CD4-positive, alpha-beta T cell treated with Interleukin-10 for 1 hour (primary cell): ENCODE results near the gene PAK1.

Experiments used
- DNase-seq: peaks from one replicate; pipeline ENCODE4 v3.0.0-alpha.2; 2020

The PAK1 gene

DNA sequence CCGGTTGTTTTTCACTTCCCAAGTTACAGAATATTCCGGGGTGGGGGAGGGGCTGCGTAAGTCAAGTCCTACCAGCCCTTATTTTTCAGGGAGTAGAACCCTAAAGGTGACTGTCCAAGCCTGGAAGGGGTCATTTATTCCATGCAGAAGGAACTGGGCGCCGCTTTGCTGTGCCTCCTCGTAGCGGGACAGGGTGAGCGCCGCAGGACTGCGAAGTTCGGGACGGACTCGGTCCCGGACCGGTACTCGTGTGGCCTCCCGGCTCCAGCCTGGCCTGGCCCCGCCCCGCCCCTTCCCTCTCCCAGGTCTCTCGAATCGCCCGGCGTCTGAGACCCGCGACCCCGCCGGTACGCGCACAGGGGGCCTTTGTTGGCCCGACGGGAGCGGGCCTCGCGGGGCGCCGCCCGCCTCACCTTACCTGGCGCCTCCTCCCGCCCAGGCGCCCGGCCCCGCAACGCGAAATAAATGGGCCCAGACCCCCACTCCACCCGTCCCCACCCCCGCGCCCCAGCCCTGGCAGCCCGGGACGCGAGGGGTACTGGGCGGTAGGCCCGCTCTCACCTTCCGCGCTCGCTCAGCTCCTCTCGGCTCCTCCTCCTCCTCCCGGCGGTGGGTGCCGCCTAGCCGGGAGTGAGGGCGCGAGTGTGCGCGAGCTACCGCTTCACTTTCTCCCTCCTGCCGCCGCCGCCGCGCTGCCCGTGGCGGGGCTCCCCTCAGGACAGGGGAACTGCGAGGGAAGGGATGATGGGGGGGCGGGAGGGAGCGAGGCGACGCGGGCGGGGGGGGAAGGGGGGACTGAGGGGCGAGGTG, 698 bp downstream of the PAK1 start:
- DNase-seq = peak; percentile 53

DNA sequence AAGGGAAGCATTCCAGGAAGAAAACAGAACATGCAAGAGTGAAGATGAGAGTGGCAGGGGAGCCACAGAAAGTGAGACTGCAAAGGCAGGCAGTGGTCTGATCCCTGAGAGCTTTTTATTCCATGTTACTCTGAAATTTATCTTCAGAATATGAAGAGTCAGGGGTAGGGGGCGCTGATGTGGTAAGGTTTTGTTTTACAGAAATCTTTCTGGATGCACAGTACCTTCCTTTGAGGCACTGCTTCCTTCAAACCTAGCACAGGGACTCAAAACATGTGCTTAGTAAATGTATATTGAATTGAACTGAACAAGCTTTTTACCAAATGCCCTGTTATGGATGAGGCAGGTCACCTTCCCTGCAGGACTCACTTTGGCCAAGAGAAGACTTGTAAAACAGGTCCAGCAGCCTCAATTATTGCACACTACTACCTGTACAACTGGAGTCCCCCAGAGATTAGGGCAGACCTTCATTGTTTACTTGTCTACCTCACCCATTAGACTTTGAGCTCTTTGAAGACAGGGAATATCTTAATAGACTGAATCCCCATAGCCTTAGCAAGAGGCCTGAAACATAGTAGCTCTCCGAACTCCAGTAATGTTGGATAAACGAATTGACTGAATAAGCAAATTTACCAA, 2.2 kb downstream of the PAK1 start:
- DNase-seq = peak; percentile 20

DNA sequence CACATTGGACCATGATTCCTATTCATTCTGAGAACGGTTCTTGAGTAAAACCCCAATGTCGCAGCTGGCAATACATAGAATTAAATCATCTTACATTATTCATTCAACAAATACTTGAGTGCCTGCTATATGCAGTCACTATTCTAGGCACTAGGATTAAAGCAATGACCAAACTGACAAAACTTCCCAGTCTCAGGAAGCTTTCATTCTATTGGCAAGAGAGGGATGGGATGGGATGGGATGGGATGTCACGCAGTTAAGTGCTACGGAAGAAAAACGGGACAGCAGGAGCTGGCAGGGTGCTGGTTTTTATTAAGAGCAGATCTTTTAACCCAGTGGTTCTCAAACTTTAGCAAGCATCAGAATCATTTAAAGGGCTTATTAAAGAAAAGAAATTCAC, 2.9 kb downstream of the PAK1 start:
- no peak for DNase-seq

DNA sequence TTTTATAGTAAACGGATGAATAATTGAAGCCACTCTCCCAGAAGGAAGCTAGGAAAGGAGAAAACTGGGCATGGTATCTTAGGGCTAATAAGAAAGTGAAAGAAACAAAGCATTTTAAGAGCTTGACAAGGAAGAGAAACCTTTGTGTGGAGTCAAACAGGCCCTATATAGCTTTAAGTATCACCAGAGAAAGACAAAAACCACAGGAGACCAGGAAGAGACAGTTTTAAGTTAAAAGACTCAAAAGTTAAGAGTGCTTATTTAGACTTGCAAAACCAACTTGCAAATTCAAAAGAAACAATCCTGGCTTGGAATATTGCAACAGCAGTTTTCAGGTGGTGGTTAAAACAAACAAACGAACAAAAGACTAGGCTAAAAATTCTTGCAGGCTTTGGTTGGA, 3.4 kb downstream of the PAK1 start:
- DNase-seq = no peak

DNA sequence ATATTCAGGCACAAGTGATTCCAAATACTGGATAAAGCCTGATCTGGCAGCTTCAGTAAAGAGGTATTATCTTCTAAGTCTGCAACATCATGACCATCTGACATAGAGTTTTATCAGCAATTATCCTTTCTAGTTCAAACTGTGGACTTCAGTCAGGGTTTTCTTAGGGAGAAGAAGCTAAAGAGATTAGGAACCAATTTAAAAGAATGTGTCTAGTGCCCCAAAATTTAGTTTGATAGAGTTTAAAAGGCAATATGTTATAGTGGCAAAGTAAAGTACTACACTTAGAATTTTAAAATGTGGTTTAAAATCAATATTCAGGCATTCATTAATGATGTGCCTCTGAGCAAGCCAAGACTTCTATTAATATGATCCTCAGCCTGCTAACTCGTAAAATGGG, 5.4 kb downstream of the PAK1 start:
- DNase-seq = no peak

DNA sequence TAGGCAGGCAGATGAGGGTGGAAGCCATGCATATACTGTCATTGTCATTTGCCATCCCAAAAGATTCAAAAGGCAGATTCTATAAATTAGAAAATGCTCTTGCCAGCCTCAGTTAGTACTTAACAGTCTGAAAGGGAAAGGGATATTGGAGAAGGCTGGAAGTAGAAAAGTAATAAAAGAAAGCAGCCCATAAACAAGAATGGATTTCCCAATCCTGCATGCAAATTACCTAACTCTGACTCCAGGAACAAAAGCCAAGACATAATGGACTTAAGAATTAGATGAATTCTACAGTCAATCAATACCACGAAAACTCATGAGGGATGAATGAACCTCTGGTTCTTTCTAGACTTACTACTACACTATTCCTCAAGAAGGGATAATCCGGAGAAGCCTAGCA, 5.9 kb downstream of the PAK1 start:
- no peak for DNase-seq

DNA sequence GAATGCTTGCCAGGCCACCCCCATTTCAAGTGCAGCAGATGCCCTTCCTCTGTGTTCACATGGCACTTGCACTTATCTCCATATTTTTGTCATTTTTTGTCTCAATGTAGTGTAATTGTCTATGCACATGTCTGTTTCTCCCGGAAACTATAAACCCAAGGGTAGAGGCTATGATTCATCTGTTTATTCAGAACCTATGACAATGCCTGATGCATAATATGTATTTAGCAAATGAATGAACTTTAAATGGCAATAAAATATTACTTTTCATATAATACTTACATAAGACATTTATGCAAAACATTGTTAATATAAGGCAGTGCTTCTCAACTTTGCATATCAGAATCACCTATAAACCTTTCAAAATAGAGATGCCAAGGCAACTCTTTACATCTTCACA, 6.7 kb downstream of the PAK1 start:
- DNase-seq = no peak

DNA sequence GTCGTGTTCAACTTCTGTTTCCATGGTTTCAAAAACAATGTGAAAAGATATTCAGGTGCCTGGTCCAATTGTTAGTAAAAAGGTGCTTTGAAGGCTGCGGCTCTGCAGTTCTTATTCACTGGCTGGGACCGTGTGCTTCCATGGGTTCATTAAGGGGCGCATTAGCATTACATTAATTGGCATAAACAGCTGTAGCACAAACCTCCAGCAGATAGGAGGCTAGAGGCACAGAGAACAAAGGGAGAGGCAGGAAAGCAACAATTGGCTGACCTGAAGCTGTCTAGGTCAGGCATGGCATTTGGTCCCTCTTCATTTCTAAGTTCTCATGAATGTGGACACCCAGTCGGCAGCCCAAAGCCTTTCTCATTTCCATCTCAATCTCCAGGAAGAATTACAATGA, 16.6 kb downstream of the PAK1 start:
- no peak for DNase-seq

DNA sequence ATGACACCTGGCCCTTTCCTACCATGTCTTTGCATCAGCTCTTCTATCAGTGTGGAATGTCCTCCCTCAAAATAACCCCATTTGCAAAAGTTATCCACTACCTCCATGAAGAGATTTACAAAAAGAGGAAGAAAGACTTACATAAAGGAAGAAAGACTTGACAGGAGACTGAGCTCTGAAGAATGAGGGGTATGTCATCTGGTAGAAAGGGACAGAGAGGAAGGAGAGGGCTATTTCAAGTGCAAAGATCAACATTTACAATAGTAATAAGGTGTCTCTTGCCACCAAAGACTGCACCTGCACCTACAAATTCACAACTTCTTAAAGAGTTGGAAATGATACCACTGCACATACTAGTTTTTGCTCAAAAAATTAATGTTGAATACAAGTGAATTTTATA, 18.2 kb downstream of the PAK1 start:
- no peak for DNase-seq

DNA sequence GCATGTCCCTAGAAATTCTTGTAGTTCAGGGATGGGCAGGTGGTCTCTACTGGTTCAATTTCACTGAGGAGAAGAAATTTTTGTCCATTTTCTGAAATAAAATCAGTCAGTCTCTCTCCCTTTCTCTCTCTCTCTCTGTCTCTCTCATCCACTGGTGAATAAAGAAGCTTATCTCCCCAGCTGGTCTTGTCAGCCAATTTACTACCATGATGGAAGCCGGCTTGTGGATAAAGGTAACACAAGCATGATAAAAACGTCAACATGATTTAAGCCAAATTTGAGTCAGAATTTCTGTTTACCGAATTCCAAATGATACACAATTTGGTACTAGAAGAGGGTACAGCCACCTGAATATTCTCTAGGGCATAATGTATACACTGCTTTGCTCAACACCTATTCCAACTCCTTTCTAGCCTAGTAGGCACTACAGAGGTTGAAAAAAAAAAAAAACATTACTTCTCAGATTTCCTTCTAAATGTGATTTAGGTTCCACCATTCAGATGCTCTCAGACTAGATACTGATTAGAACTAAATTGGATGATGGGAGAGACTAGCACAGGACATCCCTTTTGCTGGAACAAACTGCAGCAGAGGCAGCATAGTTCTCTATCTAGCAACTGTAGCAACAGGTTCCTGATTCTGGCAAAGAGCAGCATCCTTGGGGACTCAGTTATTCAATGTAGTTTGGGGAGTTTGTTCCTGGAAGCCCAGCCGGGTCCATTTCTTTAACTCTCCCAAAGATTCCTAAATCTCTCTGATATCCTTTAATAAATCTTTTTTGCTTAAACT, 18.8 kb downstream of the PAK1 start:
- DNase-seq = no peak

DNA sequence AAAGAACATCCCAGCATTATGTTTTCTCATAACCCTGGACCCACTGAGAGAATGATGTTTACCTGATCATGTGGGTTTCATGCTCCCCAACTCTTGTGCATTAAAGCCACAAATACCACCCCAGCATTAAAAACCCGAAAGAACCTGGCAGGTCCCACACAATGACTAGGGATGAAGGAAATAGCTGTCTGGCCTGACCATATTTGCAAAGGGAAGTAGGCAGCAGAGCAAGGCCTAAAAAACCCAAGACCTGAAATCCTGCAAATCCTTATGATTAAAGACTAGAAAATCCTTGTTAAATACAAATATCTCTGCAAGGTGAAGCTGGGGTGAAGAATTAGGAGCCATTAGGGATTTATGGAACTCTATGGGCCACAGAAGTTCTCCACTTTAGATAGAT, 23.7 kb downstream of the PAK1 start:
- DNase-seq = no peak

DNA sequence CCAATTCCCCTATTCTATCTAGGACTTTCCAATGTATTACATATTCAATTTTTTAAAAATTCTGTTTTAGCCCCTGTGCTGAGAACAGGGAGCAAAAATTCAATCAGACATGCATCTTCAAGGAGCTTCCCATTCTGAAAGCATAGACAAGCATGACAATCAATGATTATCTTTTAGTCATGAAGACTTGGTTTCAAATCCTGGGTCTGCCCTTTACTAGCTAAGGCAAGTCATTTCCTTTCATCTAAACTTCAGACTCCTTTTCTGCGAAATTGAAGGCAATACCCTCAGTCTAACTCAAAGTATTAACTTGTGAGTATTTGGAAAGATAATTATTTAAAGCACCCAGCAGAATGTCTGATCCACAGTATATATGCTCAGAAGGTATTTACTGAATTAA, 24.1 kb downstream of the PAK1 start:
- no peak for DNase-seq

DNA sequence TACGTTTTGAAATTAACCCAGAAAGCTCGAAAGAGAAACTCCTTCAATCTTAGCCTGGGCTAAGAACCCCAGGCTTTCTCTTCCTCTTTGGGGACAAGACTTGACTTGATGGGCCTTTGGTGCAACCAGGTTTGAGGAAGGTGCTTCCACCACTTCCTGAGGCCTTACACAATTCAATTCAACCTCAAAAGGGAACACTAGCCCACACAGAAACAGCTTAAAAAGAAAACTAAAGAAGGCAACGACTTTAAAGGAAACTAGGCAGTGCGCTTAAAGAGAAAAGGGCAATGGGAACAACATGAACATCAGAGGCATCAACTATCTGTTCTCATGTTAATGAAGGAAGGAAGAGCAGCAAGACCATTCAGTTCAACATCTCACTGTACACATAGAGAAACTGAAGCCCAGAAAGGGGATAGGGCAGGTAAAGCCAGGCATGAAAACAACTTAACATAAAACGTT, 24.8 kb downstream of the PAK1 start:
- no peak for DNase-seq

DNA sequence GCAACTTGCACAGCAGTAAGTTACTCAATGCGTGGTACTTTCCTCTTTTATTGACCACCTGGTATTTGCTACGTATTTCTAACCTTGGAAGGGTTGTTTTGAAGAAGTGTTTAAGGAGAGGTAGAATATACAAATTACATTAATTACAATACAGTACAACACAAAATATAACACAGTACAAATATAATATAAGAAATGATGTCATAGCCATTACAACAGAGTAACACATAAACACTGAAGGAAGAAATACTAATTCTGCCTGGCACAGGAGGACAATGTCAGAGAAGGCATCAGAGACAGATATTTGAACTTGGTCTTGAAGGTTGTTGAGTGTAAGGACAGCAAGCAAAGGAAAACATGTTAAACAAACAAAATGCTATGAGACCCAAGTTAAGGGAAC, 25.6 kb downstream of the PAK1 start:
- no peak for DNase-seq

DNA sequence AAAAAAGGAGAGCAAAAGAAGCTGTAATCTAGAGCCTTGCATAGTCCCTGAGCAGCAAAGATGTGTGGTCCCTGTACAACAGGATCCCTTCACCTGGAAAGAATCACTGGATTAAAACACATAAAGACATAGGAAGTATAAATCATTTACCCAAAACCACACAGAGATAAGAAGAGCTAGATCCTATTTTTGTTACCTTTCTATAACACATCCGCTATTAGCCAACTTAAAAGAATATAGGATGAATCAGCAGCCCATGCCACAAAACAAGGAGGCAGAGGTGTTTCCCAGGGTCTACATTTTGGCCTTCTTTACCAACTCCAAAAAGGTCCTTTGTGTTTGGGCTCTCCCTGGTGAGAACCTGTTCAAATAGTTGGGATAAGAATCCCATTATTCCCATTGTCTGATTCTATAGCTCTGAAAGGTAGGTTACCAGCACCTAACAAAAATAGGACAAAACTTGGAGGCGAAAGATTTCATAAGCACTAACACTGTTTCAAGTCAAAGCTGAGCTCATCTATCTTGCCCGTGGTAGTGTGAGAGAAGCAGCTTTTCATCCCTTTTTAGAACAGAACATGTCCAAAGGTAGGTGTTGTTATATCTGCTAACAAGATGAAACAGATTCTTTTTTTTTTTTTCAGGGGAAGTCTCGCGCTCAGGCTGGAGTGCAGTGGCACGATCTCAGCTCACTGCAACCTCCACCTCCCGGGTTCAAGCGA, 26.8 kb downstream of the PAK1 start:
- no peak for DNase-seq

DNA sequence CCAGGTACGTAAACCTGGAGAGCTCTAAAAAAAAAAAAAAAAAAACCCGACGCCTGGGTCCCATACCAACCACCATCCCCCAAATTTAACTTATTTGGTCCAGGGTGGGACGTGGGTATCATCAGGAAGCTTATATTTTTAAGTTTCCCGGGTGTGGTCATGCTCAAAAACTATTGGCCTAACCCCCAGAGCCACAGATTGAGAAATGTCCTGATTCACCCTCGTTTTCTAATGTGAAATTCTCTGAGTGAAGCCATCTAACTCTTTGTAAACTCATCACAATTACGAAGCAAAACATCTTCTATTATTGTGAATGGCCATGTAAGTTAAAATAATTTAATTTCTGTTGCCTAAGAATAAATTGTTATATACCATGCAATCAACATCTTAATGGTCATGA, 29.6 kb downstream of the PAK1 start:
- DNase-seq = no peak

DNA sequence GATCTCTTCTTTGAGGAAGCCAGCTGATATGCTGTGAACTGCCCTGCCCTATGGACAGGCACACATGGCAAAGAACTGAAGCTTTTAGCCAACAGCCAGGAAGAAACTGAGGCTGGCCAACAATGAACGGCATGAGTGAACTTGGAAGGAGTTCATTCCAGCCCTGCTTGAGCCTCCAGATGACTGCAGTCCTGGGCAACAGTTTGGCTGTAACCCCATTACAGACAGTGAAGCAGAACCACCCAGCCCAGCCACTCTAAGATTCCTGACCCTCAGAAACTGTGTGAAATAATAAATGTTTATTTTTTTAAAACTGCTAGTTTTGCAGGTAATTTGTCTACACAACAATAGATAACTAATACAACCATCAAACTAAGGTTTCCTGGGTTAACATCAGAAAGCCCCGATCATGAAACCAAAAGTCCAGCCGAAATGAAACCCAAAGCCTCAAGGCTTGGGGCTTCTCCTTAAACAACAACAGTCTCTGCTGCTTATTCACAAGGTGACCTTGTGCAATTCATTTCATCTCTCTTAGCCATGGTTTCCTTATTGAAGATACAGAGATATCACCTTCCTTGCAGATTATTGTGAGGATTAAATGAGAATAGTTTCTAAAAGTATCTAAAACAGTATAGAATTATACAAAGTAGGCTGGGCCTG, 31.4 kb downstream of the PAK1 start:
- no peak for DNase-seq

DNA sequence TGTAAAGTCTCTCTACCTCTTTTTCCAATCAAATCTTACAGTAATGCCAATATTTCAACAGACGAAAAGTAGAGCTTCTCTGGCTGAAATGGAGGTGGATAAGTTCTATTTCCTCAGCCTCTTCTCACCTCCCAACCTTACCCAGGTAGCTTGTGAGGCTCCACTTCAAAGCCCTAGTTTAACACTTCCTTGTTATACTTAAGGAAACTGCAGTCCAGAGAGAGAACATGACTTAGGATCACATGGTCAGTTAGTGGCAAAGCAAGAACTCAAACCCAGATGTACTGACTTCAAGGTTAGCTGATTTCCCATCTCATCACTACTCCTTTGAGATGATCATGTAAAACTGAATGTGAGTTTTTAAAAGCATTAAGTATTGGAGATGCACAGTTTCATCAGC, 32.5 kb downstream of the PAK1 start:
- DNase-seq = no peak

DNA sequence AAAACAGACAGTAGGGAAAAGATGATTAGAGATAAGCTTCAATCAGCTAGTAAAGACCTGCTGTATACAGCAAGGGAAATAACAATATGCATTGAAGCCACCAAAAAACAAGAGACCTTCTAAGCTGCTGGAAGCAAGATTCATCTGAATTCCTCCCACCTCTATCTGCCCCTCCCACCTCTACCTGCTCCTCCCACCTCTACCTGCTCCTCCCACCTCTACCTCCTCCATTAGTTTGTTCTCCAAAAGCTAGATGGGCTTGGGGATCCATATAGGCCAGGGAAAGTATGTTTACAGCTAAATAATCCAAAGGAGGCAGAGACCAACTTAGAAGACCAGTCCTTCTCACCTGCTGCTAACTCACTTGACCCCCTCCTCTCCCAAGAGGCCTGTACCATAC, 33.2 kb downstream of the PAK1 start:
- DNase-seq = no peak

DNA sequence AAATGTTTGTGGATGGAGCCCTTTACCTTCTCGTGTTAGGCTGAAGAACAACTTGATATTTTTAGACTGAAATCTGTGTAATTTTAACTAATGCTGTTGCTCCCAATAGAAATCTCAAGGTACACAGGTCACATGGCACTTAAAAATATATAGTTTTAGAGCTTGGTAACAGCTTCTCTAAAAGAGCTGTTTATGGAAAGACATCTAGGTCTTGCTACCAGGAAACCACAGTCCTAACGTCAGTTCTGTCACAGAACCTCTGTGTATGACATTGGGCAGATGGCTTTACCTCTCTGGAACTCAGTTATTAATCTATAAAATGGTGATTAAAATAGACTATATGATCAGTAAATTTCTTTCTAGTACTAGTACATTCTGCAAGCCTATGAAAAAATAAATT, 35.4 kb downstream of the PAK1 start:
- DNase-seq = no peak

DNA sequence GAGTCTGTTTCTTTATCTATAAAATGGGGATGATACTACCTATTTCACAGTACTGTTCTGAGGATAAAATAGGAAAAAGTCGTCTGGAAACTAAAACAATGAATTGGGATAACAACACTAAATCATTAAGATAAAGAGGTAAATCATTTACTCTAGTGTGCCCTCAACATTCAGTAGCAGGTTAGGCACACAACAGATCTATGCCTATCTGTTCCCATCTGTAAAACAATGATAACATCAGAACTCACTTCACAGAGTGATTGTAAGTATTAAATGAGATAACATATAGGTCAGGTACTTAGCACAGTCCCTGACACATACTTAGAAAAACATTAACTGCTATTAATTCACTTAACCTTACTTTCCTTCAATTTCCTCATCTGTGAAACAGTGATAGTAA, 36.9 kb downstream of the PAK1 start:
- DNase-seq = no peak

DNA sequence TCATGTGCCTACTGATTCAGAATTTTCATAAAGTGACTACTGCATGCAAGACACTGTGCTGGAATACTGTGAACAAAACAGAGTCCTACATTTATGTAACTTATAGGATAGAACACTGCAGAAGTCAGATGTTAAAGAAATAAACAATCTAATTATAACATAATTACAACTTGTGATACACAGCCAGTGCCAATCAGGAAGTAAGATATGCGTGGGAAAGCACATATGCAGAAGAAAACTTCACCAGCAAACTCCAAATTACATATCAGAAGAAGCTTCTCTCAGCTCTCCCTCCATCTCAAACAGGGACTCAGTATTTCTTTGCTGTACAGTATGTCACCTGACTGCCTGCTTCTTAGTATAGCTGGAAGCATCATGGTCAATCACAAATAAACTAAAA, 37.4 kb downstream of the PAK1 start:
- no peak for DNase-seq

DNA sequence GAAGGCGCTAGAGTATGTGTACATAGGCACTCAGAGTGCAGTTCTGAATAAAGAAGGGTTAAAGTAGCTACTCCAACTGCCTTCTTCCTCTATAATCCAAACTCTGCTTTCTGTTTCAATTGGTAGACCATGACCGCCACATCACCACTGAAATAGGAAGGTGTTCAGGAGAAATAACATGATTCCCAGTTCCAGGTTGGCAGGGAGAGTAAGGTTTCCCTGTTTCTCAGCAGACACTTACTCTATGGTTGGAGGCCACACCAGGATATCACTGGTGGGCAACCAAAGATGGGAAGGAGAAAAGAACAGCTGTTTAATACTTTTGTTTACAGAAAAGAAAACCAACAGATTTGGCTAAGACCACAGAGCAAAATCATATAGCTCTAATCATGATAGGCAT, 37.9 kb downstream of the PAK1 start:
- DNase-seq = no peak
